Fibroblast of upper back skin (primary cell): Measurements from ENCODE around the gene PAX9.
"Not testable (repeated sequence)": the region's sequence is repeated elsewhere in the genome, so short reads cannot be mapped to it uniquely, and the experiment has no call there.

Source experiments
- DNase-seq: peaks from one replicate; pipeline ENCODE4 v3.0.0-alpha.2; 2013

The PAX9 gene

GRCh38 chr14:36676236-36676635 lies 14.6 kb downstream of the PAX9 start:
- DNase-seq: no peak

- no peak for DNase-seq
Observed at GRCh38 chr14:36682338-36682737, 20.7 kb downstream of the PAX9 start.

DNA sequence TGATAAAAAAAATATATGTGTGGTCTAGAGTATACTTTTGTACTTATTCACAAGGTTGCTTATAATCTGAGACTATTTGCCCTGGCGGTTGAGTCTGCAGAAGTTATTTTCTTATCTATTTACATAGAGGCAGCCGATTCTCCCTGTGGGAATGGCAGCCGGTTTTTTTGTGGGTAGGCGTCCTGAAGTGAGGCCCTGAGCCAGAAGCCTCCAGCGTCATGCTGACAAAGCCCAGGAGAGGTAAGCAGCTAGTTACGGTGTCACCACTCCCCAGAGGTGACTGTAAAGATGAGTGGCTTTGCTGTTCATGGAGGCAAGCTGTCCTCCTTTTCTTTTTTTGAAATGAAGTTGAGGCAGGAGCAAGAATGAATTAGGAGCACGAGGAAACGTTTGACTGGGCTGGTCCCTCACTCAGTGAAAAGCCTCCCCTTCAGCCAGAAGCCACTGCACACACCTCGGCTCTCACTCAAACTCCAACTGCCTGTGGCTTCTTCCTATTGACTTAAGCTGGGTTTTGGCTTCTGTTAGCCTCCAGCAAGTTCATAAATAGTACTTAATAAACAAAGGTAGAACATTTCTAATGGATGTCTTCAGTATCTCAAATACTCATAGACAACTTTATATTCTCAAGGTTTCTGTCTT lies 21.5 kb downstream of the PAX9 start:
- DNase-seq: no peak

- no peak for DNase-seq
Observed at GRCh38 chr14:36684946-36685345, 23.3 kb downstream of the PAX9 start.

DNA sequence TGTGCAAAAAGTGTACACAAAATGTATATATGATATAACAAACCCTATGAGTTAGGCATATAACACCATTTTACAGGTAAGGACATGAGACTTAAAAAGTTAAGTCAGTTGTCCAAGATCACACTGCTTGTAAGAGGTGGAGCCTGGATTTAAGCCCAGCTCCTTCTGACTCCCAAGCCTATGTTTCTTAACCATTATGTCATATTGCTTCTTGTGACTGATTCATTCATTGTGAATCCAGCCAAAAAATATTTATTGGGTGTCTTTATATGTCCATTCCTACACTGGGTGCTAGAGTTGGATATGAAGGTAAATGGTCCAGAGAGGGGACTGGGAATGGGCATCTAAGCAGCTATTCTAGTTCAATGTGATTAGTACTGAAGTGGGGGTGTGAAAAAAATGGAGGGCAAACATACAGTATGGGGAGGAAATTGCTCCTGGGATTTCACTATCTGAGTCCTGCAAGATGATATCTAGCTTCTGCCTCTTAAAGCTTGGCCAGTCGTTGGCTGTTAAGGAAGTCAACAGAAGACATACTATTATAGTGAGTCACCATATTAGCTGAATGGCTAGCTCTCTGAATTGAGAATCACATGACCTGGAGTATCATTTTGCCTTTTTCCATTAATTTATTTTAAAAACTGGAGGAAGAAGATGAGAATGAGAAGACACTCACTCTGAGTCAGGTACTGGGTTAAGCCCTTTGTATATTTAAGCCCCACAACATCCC lies 28.8 kb downstream of the PAX9 start:
- DNase-seq: peak; percentile 2

GRCh38 chr14:36699420-36699819 lies 37.8 kb downstream of the PAX9 start:
- DNase-seq: not testable (repeated sequence)

- DNase-seq: no peak
Observed at GRCh38 chr14:36700651-36701050, 39.0 kb downstream of the PAX9 start.

GRCh38 chr14:36701132-36701531 lies 39.5 kb downstream of the PAX9 start:
- no peak for DNase-seq

GRCh38 chr14:36702474-36702873 lies 40.8 kb downstream of the PAX9 start:
- no peak for DNase-seq

- no peak for DNase-seq
Observed at GRCh38 chr14:36707570-36707969, 45.9 kb downstream of the PAX9 start.

DNA sequence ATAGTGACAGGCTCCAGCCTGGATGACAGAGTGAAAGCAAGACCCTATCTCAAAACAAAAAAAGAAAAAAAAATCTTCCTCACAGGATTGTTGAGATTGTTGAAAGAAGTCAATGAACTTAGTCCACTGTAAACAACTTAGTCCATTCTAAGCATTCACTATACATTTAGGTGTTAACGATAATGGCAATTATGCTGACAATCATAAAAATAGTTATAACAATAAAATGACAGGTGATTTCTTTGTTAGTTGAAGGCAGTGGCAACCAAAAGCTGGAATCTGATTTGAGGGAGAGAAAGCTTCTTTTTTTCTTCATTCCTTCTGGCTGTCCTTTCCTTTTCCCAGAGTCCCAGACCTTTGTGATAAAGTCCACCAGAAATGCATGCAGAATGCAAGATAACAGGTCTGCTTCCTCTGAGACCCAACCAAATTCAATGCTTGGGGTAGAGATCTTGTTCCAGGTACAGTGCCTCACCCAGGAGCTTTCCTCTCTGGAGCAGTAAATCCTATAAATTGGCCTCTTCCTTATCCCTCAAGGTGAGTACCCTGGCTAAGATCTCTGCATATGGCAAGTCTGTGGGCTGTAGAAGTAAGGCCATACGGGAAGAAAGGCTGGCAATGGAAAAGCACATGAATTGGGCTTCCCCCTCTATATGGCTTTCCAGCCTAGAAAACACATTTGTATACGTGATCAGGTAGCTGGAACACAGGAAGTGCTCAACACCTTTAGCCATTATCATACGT lies 52.5 kb downstream of the PAX9 start:
- DNase-seq: no peak

GRCh38 chr14:36716614-36717184 lies 55.0 kb downstream of the PAX9 start:
- no peak for DNase-seq

- DNase-seq: no peak
Observed at GRCh38 chr14:36717363-36717762, 55.7 kb downstream of the PAX9 start.

- DNase-seq: no peak
Observed at GRCh38 chr14:36718216-36718615, 56.6 kb downstream of the PAX9 start.

- DNase-seq: no peak
Observed at GRCh38 chr14:36719823-36720222, 58.2 kb downstream of the PAX9 start.

- no peak for DNase-seq
Observed at GRCh38 chr14:36720657-36721056, 59.0 kb downstream of the PAX9 start.

GRCh38 chr14:36721877-36722276 lies 60.2 kb downstream of the PAX9 start:
- no peak for DNase-seq

DNA sequence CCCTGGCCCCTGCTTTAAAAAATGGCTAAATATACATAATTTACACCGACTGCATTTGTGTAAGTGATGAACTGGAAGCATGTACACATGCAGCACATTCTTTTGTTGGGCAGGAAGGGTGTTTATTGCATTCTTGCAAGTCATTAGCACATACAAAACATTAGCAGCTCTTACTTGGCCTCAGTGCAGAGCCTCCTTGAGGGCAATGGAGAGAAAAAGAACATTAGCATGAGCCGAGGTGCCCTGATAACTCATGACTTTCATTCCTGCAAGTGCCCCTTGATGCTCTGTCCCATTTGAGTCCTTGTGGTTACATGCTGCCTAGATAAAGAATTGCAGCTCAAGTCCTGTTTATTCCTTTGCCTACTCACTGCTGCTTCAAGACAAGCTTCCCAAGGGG lies 61.9 kb downstream of the PAX9 start:
- DNase-seq: no peak

DNA sequence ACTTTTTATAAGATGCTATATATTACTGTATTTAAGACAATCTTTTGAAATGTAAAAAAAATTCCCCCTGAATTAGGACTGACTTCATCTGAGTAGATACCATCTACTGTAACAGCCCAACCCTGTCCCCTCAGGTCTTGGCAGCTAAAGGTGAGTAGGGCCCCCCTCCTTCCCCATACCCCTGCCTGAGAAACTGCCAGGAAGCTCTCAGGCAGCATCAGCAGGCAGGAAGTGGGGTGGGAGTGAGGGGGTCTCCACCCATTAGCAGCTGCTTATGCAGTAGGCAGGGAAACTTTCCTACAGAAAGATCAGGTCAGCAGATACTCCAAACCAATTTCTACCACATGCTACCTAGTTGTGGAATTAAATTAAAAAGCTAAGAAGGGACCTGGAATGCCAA lies 62.5 kb downstream of the PAX9 start:
- no peak for DNase-seq

DNA sequence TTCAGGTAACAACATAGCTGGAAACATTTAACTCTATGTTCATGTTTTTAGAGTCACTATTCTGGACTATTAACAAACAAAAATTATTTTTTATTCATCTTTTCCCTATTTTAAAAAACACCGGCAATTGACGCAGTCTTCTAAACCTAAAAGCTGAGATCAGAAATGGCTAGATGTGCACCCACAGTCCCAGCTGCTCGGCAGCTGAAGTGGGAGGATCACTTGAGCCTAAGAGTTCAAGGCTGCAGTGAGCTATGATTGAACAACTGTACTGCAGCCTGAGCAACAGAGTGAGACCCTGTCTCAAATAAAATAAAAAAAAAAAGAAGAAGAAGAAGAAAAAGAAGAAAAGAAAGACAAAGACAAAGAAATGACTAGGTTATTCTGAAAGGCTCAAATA lies 64.5 kb downstream of the PAX9 start:
- no peak for DNase-seq
